A549 (cell line): Measurements from ENCODE around the gene DPPA2.

ENCODE experiments used
- BHLHE40 ChIP-seq: IDR thresholded peaks from 2 replicates; pipeline ENCODE4 v1.6.1; 2012; ENCODE audit warnings: low read depth, low read length, inconsistent platforms
- CHD2 ChIP-seq: fragments of 150-350 bp; IDR thresholded peaks from 2 replicates; pipeline ENCODE4 v1.6.1; 2014; ENCODE audit warnings: low read length; ENCODE audit not compliant: partially characterized antibody
- CTCF ChIP-seq: fragments of >200 bp; sonication (Bioruptor Twin); formaldehyde crosslinking; IDR thresholded peaks from 3 replicates; pipeline ENCODE4 v1.5.1; 2016
- ELK1 ChIP-seq: fragments of 150-350 bp; IDR thresholded peaks from 2 replicates; pipeline ENCODE4 v1.6.1; 2014; ENCODE audit warnings: low read depth, mild to moderate bottlenecking, low read length
- EP300 ChIP-seq, 2 experiments: fragments of >200 bp; sonication (Bioruptor Twin); formaldehyde crosslinking; IDR thresholded peaks; 2 replicates in 1 of 2; 3 replicates in 1 of 2; pipeline ENCODE4 v1.6.1; 2016 to 2017
- JUN ChIP-seq, 2 experiments: fragments of >200 bp; sonication (Bioruptor Twin); formaldehyde crosslinking; IDR thresholded peaks; 2 replicates in 1 of 2; 3 replicates in 1 of 2; pipeline ENCODE4 v1.6.1; 2016 to 2017
- JUNB ChIP-seq: fragments of >200 bp; sonication (Bioruptor Twin); formaldehyde crosslinking; IDR thresholded peaks from 2 replicates; pipeline ENCODE4 v1.6.1; 2016
- PHF8 ChIP-seq: fragments of 200-600 bp; sonication (generic); IDR thresholded peaks from 2 replicates; pipeline ENCODE4 v1.6.1; 2016; ENCODE audit warnings: low read depth, mild to moderate bottlenecking, antibody characterized with exemption, moderate library complexity, borderline replicate concordance
- POLR2A ChIP-seq: IDR thresholded peaks from 2 replicates; pipeline ENCODE4 v1.6.1; 2012; ENCODE audit warnings: mild to moderate bottlenecking, low read length
- REST ChIP-seq: fragments of 200-600 bp; sonication (generic); IDR thresholded peaks from 2 replicates; pipeline ENCODE4 v1.6.1; 2016; ENCODE audit warnings: antibody characterized with exemption, mild to moderate bottlenecking, moderate library complexity
- SREBF2 ChIP-seq: fragments of 450-650 bp; IDR thresholded peaks from 2 replicates; pipeline ENCODE4 v1.6.1; 2014; ENCODE audit warnings: mild to moderate bottlenecking, moderate library complexity
- TF ChIP-seq, protein P1 (sequence below): IDR thresholded peaks from 2 replicates; pipeline ENCODE4 v1.6.1; 2012

DNA sequence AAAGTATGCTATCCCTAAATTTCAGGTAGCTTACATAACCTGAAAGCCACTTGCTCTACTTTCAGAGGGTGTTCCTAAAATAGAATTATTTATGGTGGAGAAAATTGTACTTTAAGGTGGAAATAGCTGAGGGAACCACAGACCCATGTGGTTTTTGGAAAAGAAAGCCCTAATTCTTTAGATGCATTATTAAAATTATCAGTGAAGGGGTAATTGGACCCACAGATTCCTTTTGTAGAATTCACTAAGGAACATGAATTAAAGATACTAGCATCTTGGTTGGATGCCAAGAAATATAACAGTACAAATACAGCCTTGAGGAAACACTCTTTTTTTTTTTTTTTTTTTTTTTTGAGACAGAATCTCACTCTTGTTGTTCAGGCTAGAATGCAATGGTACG lies 37.8 kb downstream of the DPPA2 start:
- no peak for TF ChIP-seq POLR2A
- TF ChIP-seq CTCF, result no peak
- no peak for TF ChIP-seq ELK1
- no peak for TF ChIP-seq SREBF2
- TF ChIP-seq JUN (IDR thresholded peaks at IDR 0.05), result no peak
- no peak for TF ChIP-seq EP300 (IDR thresholded peaks at IDR 0.05)
- no peak for TF ChIP-seq BHLHE40
- no peak for TF ChIP-seq REST
- TF ChIP-seq CHD2, result no peak
- no peak for TF ChIP-seq PHF8
- no peak for TF ChIP-seq JUNB
- TF ChIP-seq, protein P1, sequence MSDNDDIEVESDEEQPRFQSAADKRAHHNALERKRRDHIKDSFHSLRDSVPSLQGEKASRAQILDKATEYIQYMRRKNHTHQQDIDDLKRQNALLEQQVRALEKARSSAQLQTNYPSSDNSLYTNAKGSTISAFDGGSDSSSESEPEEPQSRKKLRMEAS, result no peak
